Erythroblast (primary cell): Measurements from ENCODE around the gene CAMSAP3.

ENCODE experiments used
- GATA1 ChIP-seq: IDR thresholded peaks from 2 replicates; pipeline ENCODE4 v1.6.1; 2011; ENCODE audit warnings: low read depth, mild to moderate bottlenecking, control low read depth, low read length, moderate library complexity
- POLR2A ChIP-seq: IDR thresholded peaks from 2 replicates; pipeline ENCODE4 v1.6.1; 2011; ENCODE audit warnings: mild to moderate bottlenecking, low read length

- TF ChIP-seq POLR2A (no peak), GATA1 (no peak)
Observed at GRCh38 chr19:7610491-7611240, 15.0 kb downstream of the CAMSAP3 start.
